ENCODE data around the gene MAEL.

MAEL gene

GRCh38 chr1:166988974-166989515 lies at the start of gene MAEL:
MAEL (plus strand) TSS chr1:166989280; CDS start chr1:166989353, 73 bp downstream.
- no peak for DNase-seq (ENCODE audit: low read depth)
- no peak within 1 kb of the TSS for H3K4me3 ChIP-seq (ENCODE audit: low read depth, low read length)
- no peak for TF ChIP-seq CTCF (IDR thresholded peaks at IDR 0.05; ENCODE audit: control insufficient read depth, extremely low read depth, insufficient read depth)

DNA sequence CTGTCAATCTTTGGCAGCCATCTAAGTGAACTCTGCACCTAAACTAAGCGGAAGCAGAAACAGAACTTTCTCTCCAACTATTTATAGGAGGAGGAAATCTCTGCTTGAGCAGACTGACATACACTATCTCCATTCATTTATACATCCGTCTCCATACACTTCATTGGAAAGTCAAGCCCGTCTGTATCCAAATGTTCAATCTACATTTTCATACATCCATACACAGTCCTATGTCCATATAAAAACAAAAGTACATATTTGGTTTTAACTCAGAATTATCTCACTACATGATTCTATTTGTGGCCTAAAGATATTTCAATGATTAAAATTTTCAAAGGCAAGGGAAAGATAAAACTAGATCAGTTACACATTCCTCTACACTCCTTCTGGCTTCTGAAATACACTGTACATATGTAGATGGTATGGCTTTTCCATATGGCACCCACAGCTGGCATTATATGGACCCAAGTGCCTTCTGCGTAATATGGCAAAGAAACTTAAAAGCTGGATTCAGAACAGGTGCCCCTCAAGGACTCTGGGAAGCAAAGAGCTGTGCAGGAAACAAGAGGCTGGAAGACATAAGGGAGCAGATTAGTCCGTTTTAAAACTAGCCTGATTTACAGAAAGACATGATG lies 49.2 kb upstream of the MAEL start:
- no peak for DNase-seq (ENCODE audit: low read depth)
- H3K4me3 ChIP-seq (ENCODE audit: low read depth, low read length): no peak overlapping the region
- no peak for TF ChIP-seq CTCF (IDR thresholded peaks at IDR 0.05; ENCODE audit: control insufficient read depth, extremely low read depth, insufficient read depth)

- H3K4me3 ChIP-seq (ENCODE audit: low read depth, low read length): no peak overlapping the region
- TF ChIP-seq CTCF (IDR thresholded peaks at IDR 0.05; ENCODE audit: control insufficient read depth, extremely low read depth, insufficient read depth): no peak
- no peak for DNase-seq (ENCODE audit: low read depth)
These were observed 44.7 kb upstream of the MAEL start for GRCh38 chr1:166944186-166944967.

- DNase-seq (ENCODE audit: low read depth): no peak
- no peak for TF ChIP-seq CTCF (IDR thresholded peaks at IDR 0.05; ENCODE audit: control insufficient read depth, extremely low read depth, insufficient read depth)
- no peak overlapping the region for H3K4me3 ChIP-seq (ENCODE audit: low read depth, low read length)
These were observed 41.6 kb upstream of the MAEL start for GRCh38 chr1:166947398-166948043.

DNA sequence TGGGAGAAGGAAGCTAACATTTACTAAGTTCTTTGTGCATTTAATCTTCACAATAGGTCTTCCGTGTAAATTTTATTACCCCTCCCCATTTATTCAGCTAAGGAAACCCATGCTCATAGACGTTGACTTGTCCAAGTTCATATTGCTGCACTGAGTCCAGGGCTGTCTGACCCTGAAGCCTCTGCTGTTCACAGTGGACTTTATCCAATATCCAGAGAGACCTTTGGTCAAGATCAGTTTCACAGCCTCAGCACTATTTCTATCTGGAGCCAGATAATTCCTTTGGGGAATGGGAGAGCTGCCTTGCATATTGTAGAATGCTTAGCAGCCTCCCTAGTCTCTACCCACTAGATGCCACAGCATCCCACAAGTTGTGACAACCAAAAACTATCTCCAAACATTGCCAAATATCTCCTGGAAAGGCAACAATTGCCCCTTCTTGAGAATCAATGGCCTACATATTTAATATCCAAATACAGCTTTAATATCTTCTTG lies 40.2 kb upstream of the MAEL start:
- H3K4me3 ChIP-seq (ENCODE audit: low read depth, low read length): no peak overlapping the region
- TF ChIP-seq CTCF (IDR thresholded peaks at IDR 0.05; ENCODE audit: control insufficient read depth, extremely low read depth, insufficient read depth): no peak
- no peak for DNase-seq (ENCODE audit: low read depth)

- TF ChIP-seq CTCF (IDR thresholded peaks at IDR 0.05; ENCODE audit: control insufficient read depth, extremely low read depth, insufficient read depth): no peak
- no peak for DNase-seq (ENCODE audit: low read depth)
These were observed 38.9 kb upstream of the MAEL start for GRCh38 chr1:166950156-166950555.

More at GRCh38 chr1:166950156-166950555, 38.9 kb upstream of the MAEL start:
- H3K4me3 ChIP-seq (ENCODE audit: low read depth, low read length): no peak overlapping the region
